ENCODE measurements around the gene NPHP4. TPM values are rescaled to one million over a fixed set of nuclear protein-coding genes. Genes with fewer than 3 reads are reported as not detected.

The NPHP4 gene
- total RNA-seq, 1 donor from 2014 or later, result 11.3 TPM

DNA sequence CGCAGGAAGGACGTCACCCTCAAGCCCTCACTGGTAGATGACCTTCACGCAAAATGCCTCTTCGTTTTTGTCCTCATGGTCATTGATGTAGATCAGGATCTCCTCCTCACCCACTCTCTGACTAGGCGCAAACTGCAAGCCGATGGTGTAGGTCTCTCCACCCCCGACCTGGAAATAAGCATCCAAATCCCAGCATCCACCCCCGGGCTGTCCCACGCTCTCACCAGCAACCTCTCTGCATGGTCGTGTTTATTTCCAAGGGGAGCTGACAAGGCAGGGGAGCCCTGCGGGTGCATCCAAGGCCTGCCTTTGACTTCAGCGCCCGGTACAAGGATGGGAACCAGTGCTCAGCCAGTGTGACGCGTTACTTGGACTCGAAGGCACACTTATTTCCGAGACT is 129.0 kb downstream of the NPHP4 start:
- no peak overlapping the region for H3K27ac ChIP-seq
- H3K4me3 ChIP-seq, result no peak overlapping the region
- no peaks in the 10 kb centered on the region for H3K27me3 ChIP-seq
- no peaks in the 10 kb centered on the region for H3K4me1 ChIP-seq
- H3K36me3 ChIP-seq, result peaks cover 0 to 13% of the 10 kb centered on the region in 2 donors
- no peak for TF ChIP-seq POLR2A (IDR thresholded peaks at IDR 0.05)
- TF ChIP-seq CTCF (IDR thresholded peaks at IDR 0.05), result no peak
- no peak for DNase-seq (ENCODE audit: extremely low spot score in 2 of 2)
- intact Hi-C loops (cut with DNase I), result no loop called here
- H3K9me3 ChIP-seq, result no peaks in the 10 kb centered on the region

GRCh38 chr1:5861871-5862825 is 130.1 kb downstream of the NPHP4 start:
- no peak for TF ChIP-seq CTCF (IDR thresholded peaks at IDR 0.05)
- Histone ChIP-seq H3K9me3 (no peaks in the 10 kb centered on the region), H3K27ac (no peak overlapping the region), H3K4me1 (no peaks in the 10 kb centered on the region), H3K27me3 (no peaks in the 10 kb centered on the region), H3K36me3 (peaks cover 0 to 13% of the 10 kb centered on the region in 2 donors), H3K4me3 (no peak overlapping the region)
- intact Hi-C loops (cut with DNase I), result no loop called here
- DNase-seq (ENCODE audit: extremely low spot score in 2 of 2), result no peak

DNA sequence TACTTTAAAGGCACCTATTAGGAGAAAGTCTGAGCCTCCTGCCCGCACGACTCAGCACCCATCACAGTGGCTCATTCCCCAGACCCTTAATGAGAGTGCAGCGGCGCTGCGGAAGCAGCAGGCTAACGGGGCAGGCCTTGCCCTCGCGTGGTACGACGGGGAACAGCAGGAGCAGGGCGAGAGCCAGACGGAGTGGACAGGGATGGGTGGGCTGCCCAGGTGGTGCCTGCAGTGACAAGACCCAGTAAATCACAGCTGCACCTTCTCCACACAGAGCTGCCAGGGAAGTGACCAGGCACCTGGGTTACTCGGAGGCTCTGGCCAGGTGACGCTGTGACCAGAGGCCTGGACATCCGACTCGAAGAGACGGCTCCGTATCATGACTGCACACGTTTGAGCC is 131.9 kb downstream of the NPHP4 start:
- peaks cover 0 to 13% of the 10 kb centered on the region in 2 donors for H3K36me3 ChIP-seq
- no peak for TF ChIP-seq POLR2AphosphoS5 (IDR thresholded peaks at IDR 0.05; ENCODE audit: insufficient read depth in 1 of 2, low read depth in 1 of 2)
- TF ChIP-seq CTCF (IDR thresholded peaks at IDR 0.05), result no peak
- no peak for TF ChIP-seq POLR2A (IDR thresholded peaks at IDR 0.05)
- H3K27me3 ChIP-seq, result no peaks in the 10 kb centered on the region
- no peak for DNase-seq (ENCODE audit: extremely low spot score in 2 of 2)
- no peak overlapping the region for H3K4me3 ChIP-seq
- H3K9me3 ChIP-seq, result no peaks in the 10 kb centered on the region
- intact Hi-C loops (cut with DNase I), result no loop called here
- H3K4me1 ChIP-seq, result no peaks in the 10 kb centered on the region
- H3K27ac ChIP-seq, result no peak overlapping the region

GRCh38 chr1:5859766-5860165 is 132.5 kb downstream of the NPHP4 start:
- no peaks in the 10 kb centered on the region for H3K27me3 ChIP-seq
- no peaks in the 10 kb centered on the region for H3K9me3 ChIP-seq
- TF ChIP-seq CTCF (IDR thresholded peaks at IDR 0.05) (no peak), POLR2A (IDR thresholded peaks at IDR 0.05) (no peak), POLR2AphosphoS5 (IDR thresholded peaks at IDR 0.05; ENCODE audit: insufficient read depth in 1 of 2, low read depth in 1 of 2) (no peak)
- intact Hi-C loops (cut with DNase I), result no loop called here
- H3K27ac ChIP-seq, result no peak overlapping the region
- no peaks in the 10 kb centered on the region for H3K4me1 ChIP-seq
- DNase-seq (ENCODE audit: extremely low spot score in 2 of 2), result no peak
- H3K36me3 ChIP-seq, result peaks cover 0 to 13% of the 10 kb centered on the region in 2 donors
- no peak overlapping the region for H3K4me3 ChIP-seq

DNA sequence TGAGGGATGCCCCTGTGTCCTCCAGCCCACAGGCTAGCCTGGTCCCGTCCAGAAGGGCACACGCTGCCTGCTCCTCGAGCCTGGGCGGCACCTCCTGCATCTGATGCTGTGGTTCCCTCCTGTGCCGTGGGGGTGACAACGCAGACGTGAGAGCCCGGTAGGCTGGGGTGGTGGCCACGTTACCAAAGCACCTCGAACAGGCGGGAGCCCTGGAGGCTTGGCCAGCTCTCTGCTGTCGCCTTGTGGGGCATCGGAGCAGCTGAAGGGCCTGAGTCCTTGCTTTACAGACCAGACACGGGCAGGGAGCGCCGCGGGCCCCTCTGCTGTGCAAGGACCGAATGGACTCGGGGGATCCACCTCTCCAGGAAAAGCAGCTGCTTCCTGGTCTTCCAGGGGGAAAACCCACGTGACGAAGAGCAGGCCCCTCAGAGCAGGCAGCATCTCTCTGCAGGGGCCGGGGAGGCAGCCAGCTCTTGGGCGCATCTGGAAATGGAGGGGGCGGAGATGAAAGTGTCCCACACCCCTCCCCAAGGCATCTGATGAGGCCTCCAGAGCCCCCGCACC is 133.3 kb downstream of the NPHP4 start:
- TF ChIP-seq POLR2A (IDR thresholded peaks at IDR 0.05), result no peak
- TF ChIP-seq POLR2AphosphoS5 (IDR thresholded peaks at IDR 0.05; ENCODE audit: insufficient read depth in 1 of 2, low read depth in 1 of 2), result no peak
- TF ChIP-seq CTCF (IDR thresholded peaks at IDR 0.05), result no peak
- no peak overlapping the region for H3K4me3 ChIP-seq
- H3K36me3 ChIP-seq, result peaks cover 0 to 13% of the 10 kb centered on the region in 2 donors
- intact Hi-C loops (cut with DNase I), result no loop called here
- H3K27ac ChIP-seq, result no peak overlapping the region
- no peaks in the 10 kb centered on the region for H3K9me3 ChIP-seq
- H3K27me3 ChIP-seq, result no peaks in the 10 kb centered on the region
- DNase-seq (ENCODE audit: extremely low spot score in 2 of 2), result no peak
- H3K4me1 ChIP-seq, result no peaks in the 10 kb centered on the region
